IPS-15b (cell line): ENCODE results near the gene CLCN7.

Source experiments
- H3K27me3 ChIP-seq: one replicate; pipeline ENCODE4 v1.6.1; 2013; ENCODE audit warnings: low read length; ENCODE audit not compliant: control insufficient read depth, insufficient read depth
- H3K36me3 ChIP-seq: one replicate; pipeline ENCODE4 v1.6.1; 2013; ENCODE audit warnings: low read length; ENCODE audit not compliant: control insufficient read depth, insufficient read depth
- H3K4me1 ChIP-seq: one replicate; pipeline ENCODE4 v1.6.1; 2013; ENCODE audit warnings: mild to moderate bottlenecking, low read length; ENCODE audit not compliant: control insufficient read depth, insufficient read depth
- H3K4me3 ChIP-seq: one replicate; pipeline ENCODE4 v1.5.1; 2013; ENCODE audit warnings: low read depth, low read length
- H3K9ac ChIP-seq: one replicate; pipeline ENCODE4 v1.6.1; 2013; ENCODE audit warnings: low read depth, mild to moderate bottlenecking, low read length
- H3K9me3 ChIP-seq: one replicate; pipeline ENCODE4 v1.6.1; 2013; ENCODE audit warnings: mild to moderate bottlenecking, low read length; ENCODE audit not compliant: control insufficient read depth, insufficient read depth

CLCN7 gene

GRCh38 chr16:1474796-1475551 lies at the start of gene CLCN7:
Gene CLCN7 (minus strand): TSS chr16:1475028. CDS start chr16:1474974, 54 bp downstream.
- H3K4me3 ChIP-seq: peak within 1 kb of the TSS; percentile 76
- H3K4me1 ChIP-seq: no peaks in the 10 kb centered on the region
- H3K9ac ChIP-seq: peak within 1 kb of the TSS; percentile 73
- no peaks in the 10 kb centered on the region for H3K27me3 ChIP-seq
- H3K9me3 ChIP-seq: no peaks in the 10 kb centered on the region
- no peaks in the 10 kb centered on the region for H3K36me3 ChIP-seq

- Histone ChIP-seq H3K36me3 (no peaks in the 10 kb centered on the region), H3K4me3 (no peak overlapping the region), H3K9me3 (no peaks in the 10 kb centered on the region), H3K4me1 (no peaks in the 10 kb centered on the region), H3K9ac (no peak overlapping the region), H3K27me3 (no peaks in the 10 kb centered on the region)
Measured at GRCh38 chr16:1524366-1524765, 49.5 kb upstream of the CLCN7 start.

- Histone ChIP-seq H3K4me1 (no peaks in the 10 kb centered on the region), H3K4me3 (no peak overlapping the region), H3K27me3 (no peaks in the 10 kb centered on the region)
Measured at GRCh38 chr16:1523581-1524245, 48.9 kb upstream of the CLCN7 start.

DNA sequence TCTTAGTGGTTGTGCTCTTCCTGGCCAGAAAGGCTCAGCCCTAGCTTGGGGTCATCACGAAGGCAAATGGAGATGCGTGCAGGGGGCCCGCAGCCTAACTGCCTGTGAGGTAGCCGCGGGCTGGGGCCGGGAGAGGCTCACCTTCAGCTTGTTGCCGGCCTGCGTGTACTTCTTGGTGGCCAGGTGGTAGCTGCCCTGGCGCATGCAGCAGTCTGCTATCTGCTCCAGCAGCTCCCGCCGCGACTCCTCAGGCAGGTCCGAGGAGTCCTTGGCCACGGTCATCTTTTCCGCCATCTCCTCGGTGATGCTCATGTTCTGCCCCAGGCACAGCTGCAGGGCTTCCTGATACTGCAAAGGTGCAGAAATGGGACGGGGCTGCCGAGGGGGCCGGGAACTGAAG lies 45.6 kb upstream of the CLCN7 start:
- H3K9me3 ChIP-seq: no peaks in the 10 kb centered on the region
- H3K4me1 ChIP-seq: no peaks in the 10 kb centered on the region
- peaks cover 3% of the 10 kb centered on the region for H3K36me3 ChIP-seq
- no peak overlapping the region for H3K4me3 ChIP-seq
- H3K27me3 ChIP-seq: no peaks in the 10 kb centered on the region
- no peak overlapping the region for H3K9ac ChIP-seq

More at GRCh38 chr16:1523581-1524245, 48.9 kb upstream of the CLCN7 start:
- no peak overlapping the region for H3K9ac ChIP-seq
- H3K9me3 ChIP-seq: no peaks in the 10 kb centered on the region
- peaks cover 1% of the 10 kb centered on the region for H3K36me3 ChIP-seq

DNA sequence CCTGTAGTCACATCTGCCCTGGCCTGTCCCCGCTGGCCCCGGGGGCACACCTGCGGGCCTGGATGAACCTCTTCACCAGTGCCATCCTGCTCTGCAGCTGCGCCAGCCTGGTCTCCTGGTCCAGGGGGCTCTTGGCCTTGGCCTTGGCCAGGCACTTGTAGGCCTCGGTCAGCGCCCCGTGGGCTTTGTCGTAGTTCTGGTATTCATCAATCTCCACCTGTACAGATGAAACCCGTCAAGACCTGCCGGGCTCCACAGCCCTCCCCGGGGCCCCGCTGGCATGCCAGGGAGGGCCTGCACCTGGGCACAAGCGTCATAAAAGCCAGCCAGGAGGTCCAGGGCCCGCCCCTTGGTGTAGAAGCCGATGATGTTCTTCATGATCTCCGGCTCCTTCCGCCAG lies 45.0 kb upstream of the CLCN7 start:
- Histone ChIP-seq H3K27me3 (no peaks in the 10 kb centered on the region), H3K4me1 (no peaks in the 10 kb centered on the region), H3K36me3 (peaks cover 3% of the 10 kb centered on the region), H3K9me3 (no peaks in the 10 kb centered on the region), H3K4me3 (no peak overlapping the region), H3K9ac (no peak overlapping the region)

DNA sequence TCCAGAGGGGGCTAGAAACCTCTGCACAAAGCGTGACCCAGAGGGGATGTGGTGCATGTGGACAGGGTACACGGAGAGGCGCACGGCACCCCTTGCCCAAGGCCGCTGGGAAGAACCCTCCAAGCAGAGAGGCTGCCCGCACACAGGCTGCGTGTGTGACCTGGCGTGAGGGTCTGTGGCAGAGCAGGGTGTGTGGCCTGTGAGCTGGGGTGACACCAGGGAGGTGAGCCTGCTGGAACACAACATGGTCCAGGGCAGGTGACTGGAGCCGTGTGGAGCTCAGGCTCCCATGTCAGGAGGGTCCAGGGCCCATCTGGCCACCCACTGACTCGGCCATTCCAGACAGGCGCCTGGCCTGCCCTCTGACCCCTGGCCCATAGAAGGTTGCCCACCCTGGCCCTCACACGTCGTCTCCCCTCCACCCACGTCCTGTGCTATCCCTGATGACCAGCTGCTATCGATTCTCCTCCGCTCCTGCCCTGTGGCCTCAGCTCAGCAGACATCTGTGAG lies 43.9 kb upstream of the CLCN7 start:
- Histone ChIP-seq H3K9me3 (no peaks in the 10 kb centered on the region), H3K4me1 (no peaks in the 10 kb centered on the region), H3K4me3 (no peak overlapping the region), H3K36me3 (peaks cover 3% of the 10 kb centered on the region), H3K9ac (no peak overlapping the region), H3K27me3 (no peaks in the 10 kb centered on the region)

DNA sequence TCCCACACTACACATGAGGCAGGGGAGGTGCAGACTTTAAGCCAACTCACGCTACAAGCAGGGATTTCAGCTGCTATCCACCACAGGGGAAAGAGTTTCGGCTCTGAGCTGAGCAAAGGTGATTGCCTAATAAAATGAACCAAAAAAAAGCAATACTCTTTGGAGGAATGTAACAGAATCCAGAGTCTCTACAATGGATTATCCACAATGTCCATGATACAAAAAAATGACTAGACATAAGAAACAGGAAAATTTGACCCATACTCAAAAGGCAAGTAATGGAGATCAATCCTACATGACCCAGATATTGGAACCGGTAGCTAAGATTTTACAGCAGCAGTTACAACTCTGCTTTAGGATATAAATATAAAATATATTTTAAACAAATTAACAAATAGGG lies 39.7 kb upstream of the CLCN7 start:
- no peak overlapping the region for H3K4me3 ChIP-seq
- no peak overlapping the region for H3K9ac ChIP-seq
- no peaks in the 10 kb centered on the region for H3K4me1 ChIP-seq
- H3K27me3 ChIP-seq: no peaks in the 10 kb centered on the region
- peaks cover 9% of the 10 kb centered on the region for H3K36me3 ChIP-seq
- H3K9me3 ChIP-seq: no peaks in the 10 kb centered on the region

DNA sequence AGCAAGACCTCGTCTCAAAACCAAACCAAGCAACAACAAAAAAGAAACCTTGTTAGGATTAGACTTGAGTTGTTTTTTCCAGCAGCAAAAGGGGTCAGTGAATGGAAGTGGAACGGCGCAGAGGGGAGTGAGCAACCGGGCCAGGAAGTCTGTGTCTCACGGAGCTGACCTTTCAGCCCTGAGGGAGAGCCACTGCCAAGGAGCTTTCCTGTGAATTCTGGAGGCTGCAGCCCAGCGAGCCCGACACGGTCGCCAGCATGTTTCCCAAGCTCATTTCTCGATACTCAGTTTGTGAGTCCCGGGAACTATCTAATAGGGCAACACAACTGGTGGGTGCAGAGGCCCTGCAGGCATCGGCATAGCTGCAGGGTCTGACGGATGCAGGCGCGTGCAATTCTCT lies 37.9 kb upstream of the CLCN7 start:
- no peaks in the 10 kb centered on the region for H3K4me1 ChIP-seq
- no peaks in the 10 kb centered on the region for H3K9me3 ChIP-seq
- no peak overlapping the region for H3K9ac ChIP-seq
- H3K27me3 ChIP-seq: no peaks in the 10 kb centered on the region
- H3K36me3 ChIP-seq: peaks cover 14% of the 10 kb centered on the region
- no peak overlapping the region for H3K4me3 ChIP-seq

DNA sequence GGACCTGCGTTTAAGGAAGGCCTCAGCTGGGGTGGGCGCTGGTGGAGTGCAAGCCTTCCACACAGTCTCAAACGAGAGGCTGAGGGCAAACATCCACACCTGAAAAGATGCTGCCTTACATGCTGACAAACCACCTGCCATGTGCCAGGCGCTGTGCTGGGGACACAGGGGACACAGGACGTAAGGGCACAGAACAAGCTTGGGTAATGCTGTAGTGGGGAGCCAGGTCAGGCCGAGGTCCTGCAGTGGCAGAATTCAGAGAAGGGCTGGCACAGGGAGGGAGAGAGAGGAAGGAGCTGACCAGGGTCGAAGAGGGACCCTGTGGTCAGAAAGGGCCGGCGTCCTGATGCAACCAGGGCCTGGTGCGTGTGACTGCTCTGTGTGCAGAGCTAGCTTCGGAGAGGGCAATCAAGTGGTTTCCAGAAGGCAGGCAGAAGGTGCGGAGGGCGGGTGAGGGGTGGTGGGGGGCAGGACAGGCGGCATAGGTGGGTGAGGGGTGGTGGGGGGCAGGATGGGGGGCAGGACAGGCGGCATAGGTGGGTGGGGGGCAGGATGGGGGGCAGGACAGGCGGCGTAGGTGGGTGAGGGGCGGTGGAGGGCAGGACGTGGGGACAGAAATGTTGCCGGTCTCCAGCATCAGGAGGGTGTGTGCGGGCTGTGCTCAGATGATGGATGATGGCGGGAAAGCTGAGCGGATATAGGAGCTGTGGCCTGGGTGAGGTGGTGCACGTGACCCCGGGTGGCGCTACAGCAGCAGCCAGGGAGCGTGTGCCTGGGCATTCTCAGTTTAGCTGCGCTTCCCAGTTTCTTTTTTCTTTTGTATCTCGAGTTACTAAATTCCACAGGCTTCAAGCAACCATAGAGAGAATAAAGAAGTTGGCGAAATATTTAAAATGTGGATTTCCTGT lies 37.1 kb upstream of the CLCN7 start:
- H3K9ac ChIP-seq: no peak overlapping the region
- no peak overlapping the region for H3K4me3 ChIP-seq
- H3K9me3 ChIP-seq: no peaks in the 10 kb centered on the region
- H3K36me3 ChIP-seq: peaks cover 20% of the 10 kb centered on the region
- no peaks in the 10 kb centered on the region for H3K4me1 ChIP-seq
- H3K27me3 ChIP-seq: no peaks in the 10 kb centered on the region

GRCh38 chr16:1510941-1511351 lies 36.1 kb upstream of the CLCN7 start:
- no peak overlapping the region for H3K4me3 ChIP-seq

DNA sequence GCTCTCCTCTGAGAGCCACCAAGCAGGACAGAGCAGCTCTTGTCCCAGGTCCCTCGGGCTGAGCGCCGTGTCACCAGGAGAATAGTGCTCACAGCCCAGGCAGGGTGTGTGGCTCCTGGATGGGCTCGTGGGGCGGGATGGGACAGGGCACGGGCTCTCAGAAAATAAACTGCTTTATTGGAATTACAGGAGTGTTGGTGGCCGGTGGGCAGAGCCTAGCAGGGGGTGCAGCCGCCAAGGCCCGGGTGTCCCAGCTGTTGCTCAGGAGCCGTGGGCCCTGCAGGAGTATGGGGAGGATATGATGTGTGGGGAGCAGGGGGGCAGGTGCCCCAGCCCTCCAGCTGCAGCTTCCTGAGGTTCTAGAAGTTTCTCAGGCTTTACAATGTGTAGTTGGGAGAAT lies 35.4 kb upstream of the CLCN7 start:
- H3K9me3 ChIP-seq: no peaks in the 10 kb centered on the region
- no peak overlapping the region for H3K4me3 ChIP-seq
- peaks cover 25% of the 10 kb centered on the region for H3K36me3 ChIP-seq
- no peak overlapping the region for H3K9ac ChIP-seq
- no peaks in the 10 kb centered on the region for H3K27me3 ChIP-seq
- H3K4me1 ChIP-seq: no peaks in the 10 kb centered on the region

More at GRCh38 chr16:1510941-1511351, 36.1 kb upstream of the CLCN7 start:
- Histone ChIP-seq H3K9ac (no peak overlapping the region), H3K4me1 (no peaks in the 10 kb centered on the region), H3K36me3 (peaks cover 20% of the 10 kb centered on the region), H3K9me3 (no peaks in the 10 kb centered on the region), H3K27me3 (no peaks in the 10 kb centered on the region)
